HEK293 (cell line): ENCODE data around the gene FYTTD1.

Experiments used
- CTCF ChIP-seq: fragments of 450-650 bp; formaldehyde crosslinking; IDR thresholded peaks from 2 replicates; pipeline ENCODE4 v1.5.1; 2016; ENCODE audit warnings: missing biosample characterization, missing genetic modification characterization
- EGR2 ChIP-seq: fragments of 450-650 bp; formaldehyde crosslinking; IDR thresholded peaks from 2 replicates; pipeline ENCODE4 v1.5.1; 2016; ENCODE audit warnings: low read depth, missing biosample characterization, missing genetic modification characterization
- REPIN1 ChIP-seq: fragments of 450-650 bp; formaldehyde crosslinking; IDR thresholded peaks from 2 replicates; pipeline ENCODE4 v1.5.1; 2017; ENCODE audit warnings: missing biosample characterization, missing genetic modification characterization, low read depth
- REST ChIP-seq: fragments of 450-650 bp; formaldehyde crosslinking; IDR thresholded peaks from 2 replicates; pipeline ENCODE4 v1.5.1; 2016; ENCODE audit warnings: missing biosample characterization, missing genetic modification characterization
- YY1 ChIP-seq: fragments of 450-650 bp; formaldehyde crosslinking; IDR thresholded peaks from 2 replicates; pipeline ENCODE4 v1.5.1; 2018; ENCODE audit warnings: missing biosample characterization, missing genetic modification characterization
- ZBTB21 ChIP-seq: fragments of 450-650 bp; formaldehyde crosslinking; IDR thresholded peaks from 2 replicates; pipeline ENCODE4 v1.5.1; 2017; ENCODE audit warnings: missing biosample characterization, missing genetic modification characterization
- ZFP3 ChIP-seq: fragments of 450-650 bp; formaldehyde crosslinking; IDR thresholded peaks from 2 replicates; pipeline ENCODE4 v1.5.1; 2016; ENCODE audit warnings: low read depth, missing biosample characterization, missing genetic modification characterization
- ZNF121 ChIP-seq: fragments of 450-650 bp; formaldehyde crosslinking; IDR thresholded peaks from 2 replicates; pipeline ENCODE4 v1.5.1; 2016; ENCODE audit warnings: missing biosample characterization, missing genetic modification characterization
- ZNF366 ChIP-seq: fragments of 450-650 bp; formaldehyde crosslinking; conservative IDR thresholded peaks from 2 replicates; pipeline ENCODE4 v1.5.1; 2016; ENCODE audit warnings: missing biosample characterization, missing genetic modification characterization
- ZNF398 ChIP-seq: fragments of 450-650 bp; formaldehyde crosslinking; IDR thresholded peaks from 2 replicates; pipeline ENCODE4 v1.5.1; 2017; ENCODE audit warnings: missing biosample characterization, missing genetic modification characterization
- ZNF558 ChIP-seq: fragments of 450-650 bp; formaldehyde crosslinking; IDR thresholded peaks from 2 replicates; pipeline ENCODE4 v1.5.1; 2016; ENCODE audit warnings: missing biosample characterization, missing genetic modification characterization
- ZNF610 ChIP-seq: fragments of 450-650 bp; formaldehyde crosslinking; IDR thresholded peaks from 2 replicates; pipeline ENCODE4 v1.5.1; 2016; ENCODE audit warnings: missing biosample characterization, missing genetic modification characterization, borderline replicate concordance
- ZNF76 ChIP-seq: fragments of 450-650 bp; formaldehyde crosslinking; IDR thresholded peaks from 2 replicates; pipeline ENCODE4; 2016; ENCODE audit warnings: low read depth, missing biosample characterization, missing genetic modification characterization, borderline replicate concordance

GRCh38 chr3:197728487-197728886, 21.2 kb upstream of the FYTTD1 start:
- TF ChIP-seq ZNF558: no peak
- TF ChIP-seq ZNF366: no peak
- TF ChIP-seq ZBTB21 (tag by site-specific recombination): no peak
- no peak for TF ChIP-seq REST (tag by site-specific recombination)
- TF ChIP-seq EGR2 (tag by site-specific recombination): no peak
- no peak for TF ChIP-seq CTCF (tag by site-specific recombination)
- TF ChIP-seq ZNF610 (tag by site-specific recombination): no peak
- no peak for TF ChIP-seq ZFP3 (tag by site-specific recombination)
- no peak for TF ChIP-seq YY1
- no peak for TF ChIP-seq ZNF398 (tag by site-specific recombination)
- no peak for TF ChIP-seq ZNF121 (tag by site-specific recombination)
- no peak for TF ChIP-seq ZNF76
- no peak for TF ChIP-seq REPIN1 (tag by site-specific recombination)
